Type B pancreatic cell (in vitro differentiated cells): ENCODE data around the gene HHAT. TPM values are rescaled to one million over a fixed set of nuclear protein-coding genes. Genes with fewer than 3 reads are reported as not detected.

Source experiments
- DNase-seq: peaks from one replicate; pipeline ENCODE4 v3.0.0; 2021; ENCODE audit warnings: mixed read lengths; ENCODE audit not compliant: unreplicated experiment; ENCODE audit errors: extremely low spot score
- H3K27ac Mint-ChIP-seq: 2 replicates; pipeline ENCODE4 v1.8.0; 2021; ENCODE audit warnings: mild to moderate bottlenecking, mixed read lengths
- H3K27me3 Mint-ChIP-seq: 2 replicates; pipeline ENCODE4 v1.8.0; 2021; ENCODE audit warnings: mixed read lengths
- H3K36me3 Mint-ChIP-seq: 2 replicates; pipeline ENCODE4 v1.8.0; 2021; ENCODE audit warnings: mixed read lengths
- H3K4me1 Mint-ChIP-seq: one replicate; pipeline ENCODE4 v1.8.0; 2021; ENCODE audit warnings: mixed read lengths; ENCODE audit not compliant: unreplicated experiment
- H3K4me3 Mint-ChIP-seq: 2 replicates; pipeline ENCODE4 v1.8.0; 2021; ENCODE audit warnings: mild to moderate bottlenecking, mixed read lengths
- H3K9me3 Mint-ChIP-seq: 2 replicates; pipeline ENCODE4 v1.8.0; 2021; ENCODE audit warnings: mixed read lengths
- total RNA-seq: library from RNA; stranded (reverse); gene quantifications from 2 replicates; pipeline ENCODE4 v1.2.1, GENCODE V29; 2021; ENCODE audit warnings: low replicate concordance
- TF ChIP-seq, protein P1 (sequence below): fragments of 200-600 bp; sonication (generic); conservative IDR thresholded peaks from 2 replicates; pipeline ENCODE4 v1.5.0; 2021; ENCODE audit warnings: antibody characterized with exemption, mild to moderate bottlenecking

HHAT gene
- total RNA-seq, 1 donor from 2014 or later: 9.0 TPM

DNA sequence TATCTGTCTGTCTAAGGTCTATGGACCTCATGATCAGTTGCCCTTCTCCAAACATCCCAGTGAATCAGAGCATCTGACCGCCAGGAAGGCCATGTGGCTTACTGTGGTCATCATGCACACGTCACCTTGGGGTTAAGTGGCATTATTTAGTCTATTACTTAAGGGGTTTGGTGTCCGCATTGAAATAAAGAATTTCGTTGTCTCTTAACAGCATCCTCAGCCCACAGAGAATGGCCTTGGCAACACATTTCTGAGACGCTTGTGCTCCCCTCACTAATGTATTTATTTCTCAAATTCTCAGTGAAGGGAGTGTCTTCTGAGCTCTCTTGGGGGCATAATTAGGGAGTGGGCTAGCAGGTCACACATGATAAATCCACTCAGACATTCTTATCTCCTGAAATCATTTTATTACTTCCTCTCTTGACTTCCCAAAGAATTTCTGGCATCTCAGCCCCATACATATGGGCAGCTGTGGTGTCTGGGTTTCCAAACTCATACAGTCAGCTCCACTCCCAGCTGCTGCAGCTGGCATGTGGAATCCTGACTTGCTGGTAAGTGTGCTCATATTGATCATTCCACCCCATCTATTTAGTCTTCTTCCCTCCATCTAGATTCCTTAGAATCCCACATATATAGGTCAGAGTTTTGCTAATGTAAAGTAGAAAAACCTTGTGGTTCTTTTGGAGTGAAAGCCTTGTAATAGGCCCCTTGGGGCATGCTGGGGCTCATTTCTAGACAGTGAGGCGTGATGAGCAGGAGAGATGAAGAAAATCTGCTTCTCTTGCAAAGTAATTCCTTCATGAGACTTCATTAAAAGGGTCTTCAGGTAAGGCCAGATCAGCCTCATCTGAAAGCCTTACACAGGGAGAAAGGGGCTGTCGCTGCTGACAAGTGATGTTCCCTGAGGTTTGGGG lies 110.5 kb downstream of the HHAT start:
- Mint-ChIP-seq H3K9me3 (no peaks in the 10 kb centered on the region), H3K4me1 (peaks cover 5% of the 10 kb centered on the region), H3K27me3 (no peaks in the 10 kb centered on the region), H3K27ac (no peak overlapping the region), H3K36me3 (no peaks in the 10 kb centered on the region), H3K4me3 (no peak overlapping the region)
- DNase-seq: no peak
- TF ChIP-seq, protein P1, sequence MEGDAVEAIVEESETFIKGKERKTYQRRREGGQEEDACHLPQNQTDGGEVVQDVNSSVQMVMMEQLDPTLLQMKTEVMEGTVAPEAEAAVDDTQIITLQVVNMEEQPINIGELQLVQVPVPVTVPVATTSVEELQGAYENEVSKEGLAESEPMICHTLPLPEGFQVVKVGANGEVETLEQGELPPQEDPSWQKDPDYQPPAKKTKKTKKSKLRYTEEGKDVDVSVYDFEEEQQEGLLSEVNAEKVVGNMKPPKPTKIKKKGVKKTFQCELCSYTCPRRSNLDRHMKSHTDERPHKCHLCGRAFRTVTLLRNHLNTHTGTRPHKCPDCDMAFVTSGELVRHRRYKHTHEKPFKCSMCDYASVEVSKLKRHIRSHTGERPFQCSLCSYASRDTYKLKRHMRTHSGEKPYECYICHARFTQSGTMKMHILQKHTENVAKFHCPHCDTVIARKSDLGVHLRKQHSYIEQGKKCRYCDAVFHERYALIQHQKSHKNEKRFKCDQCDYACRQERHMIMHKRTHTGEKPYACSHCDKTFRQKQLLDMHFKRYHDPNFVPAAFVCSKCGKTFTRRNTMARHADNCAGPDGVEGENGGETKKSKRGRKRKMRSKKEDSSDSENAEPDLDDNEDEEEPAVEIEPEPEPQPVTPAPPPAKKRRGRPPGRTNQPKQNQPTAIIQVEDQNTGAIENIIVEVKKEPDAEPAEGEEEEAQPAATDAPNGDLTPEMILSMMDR: no peak

DNA sequence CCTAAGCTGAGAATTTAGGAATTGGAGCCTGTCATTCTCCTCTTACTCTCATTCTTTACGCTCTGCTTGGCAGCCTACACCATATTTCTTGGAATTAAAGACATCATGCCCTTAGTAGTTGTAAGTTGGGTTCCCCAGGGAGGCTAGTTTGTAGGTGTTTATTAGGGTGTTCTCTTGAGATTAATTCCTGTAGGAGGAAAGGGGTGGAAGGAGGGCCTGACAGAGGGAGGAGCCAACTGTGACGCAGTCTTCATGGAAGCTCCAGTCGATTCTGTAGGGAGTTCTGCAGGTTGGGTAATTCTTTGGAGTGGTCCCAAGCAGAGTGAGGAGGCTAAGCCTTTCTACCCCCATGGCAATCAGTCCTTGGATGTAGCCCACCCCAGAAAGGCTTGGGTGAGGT lies 111.4 kb downstream of the HHAT start:
- H3K4me3 Mint-ChIP-seq: no peak overlapping the region
- no peaks in the 10 kb centered on the region for H3K36me3 Mint-ChIP-seq
- H3K27me3 Mint-ChIP-seq: no peaks in the 10 kb centered on the region
- TF ChIP-seq, protein P1: no peak
- DNase-seq: no peak
- H3K27ac Mint-ChIP-seq: no peak overlapping the region
- no peaks in the 10 kb centered on the region for H3K9me3 Mint-ChIP-seq
- H3K4me1 Mint-ChIP-seq: peaks cover 5% of the 10 kb centered on the region

DNA sequence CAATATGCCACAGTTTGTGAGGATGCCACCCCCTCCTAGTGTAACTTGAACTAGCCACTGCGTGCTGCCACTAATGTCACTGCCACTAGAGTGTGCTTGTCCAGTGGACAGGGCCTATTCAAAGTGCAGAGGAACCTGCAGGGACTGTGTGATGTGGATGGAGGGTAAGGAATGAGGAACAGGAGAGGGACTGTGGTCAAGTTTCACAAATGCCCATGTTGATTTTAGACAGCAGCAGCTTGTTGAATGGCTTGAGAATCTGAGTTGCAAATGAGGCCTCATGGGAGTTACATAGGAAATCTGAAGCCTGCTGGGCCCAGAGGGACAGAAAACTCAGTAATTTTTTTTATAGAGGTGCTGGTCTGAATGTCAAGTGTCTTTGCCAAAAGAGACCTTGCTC lies 112.3 kb downstream of the HHAT start:
- Mint-ChIP-seq H3K9me3 (no peaks in the 10 kb centered on the region), H3K36me3 (no peaks in the 10 kb centered on the region), H3K27ac (no peak overlapping the region), H3K27me3 (no peaks in the 10 kb centered on the region), H3K4me1 (peaks cover 5% of the 10 kb centered on the region), H3K4me3 (no peak overlapping the region)
- DNase-seq: no peak
- TF ChIP-seq, protein P1: no peak

DNA sequence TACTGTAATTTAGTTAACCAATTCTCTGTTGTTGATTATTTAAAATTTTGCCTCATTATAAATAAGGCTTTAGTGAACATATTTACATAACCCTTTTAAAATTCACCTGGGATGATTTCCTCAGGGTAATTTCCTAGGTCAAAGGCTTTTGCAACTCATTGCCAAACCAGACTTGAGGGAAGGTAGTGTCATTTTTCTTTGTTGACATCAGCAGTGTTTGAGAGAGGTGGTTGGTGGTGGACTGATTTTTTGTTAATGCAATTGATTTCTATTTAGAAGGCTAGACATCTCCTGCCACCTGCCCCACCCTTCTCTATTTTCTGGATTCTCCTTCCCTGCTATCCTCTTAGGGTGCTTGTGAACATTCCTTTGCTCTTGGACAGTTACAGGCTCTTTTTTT lies 116.8 kb downstream of the HHAT start:
- Mint-ChIP-seq H3K4me1 (peaks cover 5% of the 10 kb centered on the region), H3K4me3 (no peak overlapping the region), H3K36me3 (no peaks in the 10 kb centered on the region), H3K27me3 (peaks cover 3% of the 10 kb centered on the region), H3K9me3 (no peaks in the 10 kb centered on the region), H3K27ac (no peak overlapping the region)
- TF ChIP-seq, protein P1: no peak
- no peak for DNase-seq

DNA sequence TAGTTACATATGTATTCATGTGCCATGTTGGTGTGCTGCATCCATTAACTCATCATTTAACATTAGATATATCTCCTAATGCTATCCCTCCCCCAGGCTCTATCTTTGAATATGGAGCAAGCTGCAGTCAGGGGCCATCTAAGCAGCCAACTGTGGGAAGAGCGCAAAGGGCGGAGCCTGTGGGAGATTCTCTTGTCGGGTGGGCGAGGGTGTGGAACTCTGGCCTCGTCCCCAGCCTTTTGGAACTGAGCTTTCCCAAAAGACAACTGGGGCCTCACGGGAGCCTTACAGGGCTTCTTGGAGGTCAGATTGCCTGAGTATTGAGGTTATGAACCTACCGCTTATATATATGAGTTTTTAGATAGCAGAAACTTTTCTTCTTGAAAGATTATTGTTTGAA lies 117.2 kb downstream of the HHAT start:
- Mint-ChIP-seq H3K9me3 (no peaks in the 10 kb centered on the region), H3K4me1 (peaks cover 5% of the 10 kb centered on the region), H3K36me3 (no peaks in the 10 kb centered on the region), H3K27ac (no peak overlapping the region), H3K27me3 (peaks cover 3% of the 10 kb centered on the region), H3K4me3 (no peak overlapping the region)
- TF ChIP-seq, protein P1: no peak
- no peak for DNase-seq
